ENCODE measurements around the gene CTBP2.
"Not testable (repeated sequence)": the region's sequence is repeated elsewhere in the genome, so short reads cannot be mapped to it uniquely, and the experiment has no call there.

Gene CTBP2

DNA sequence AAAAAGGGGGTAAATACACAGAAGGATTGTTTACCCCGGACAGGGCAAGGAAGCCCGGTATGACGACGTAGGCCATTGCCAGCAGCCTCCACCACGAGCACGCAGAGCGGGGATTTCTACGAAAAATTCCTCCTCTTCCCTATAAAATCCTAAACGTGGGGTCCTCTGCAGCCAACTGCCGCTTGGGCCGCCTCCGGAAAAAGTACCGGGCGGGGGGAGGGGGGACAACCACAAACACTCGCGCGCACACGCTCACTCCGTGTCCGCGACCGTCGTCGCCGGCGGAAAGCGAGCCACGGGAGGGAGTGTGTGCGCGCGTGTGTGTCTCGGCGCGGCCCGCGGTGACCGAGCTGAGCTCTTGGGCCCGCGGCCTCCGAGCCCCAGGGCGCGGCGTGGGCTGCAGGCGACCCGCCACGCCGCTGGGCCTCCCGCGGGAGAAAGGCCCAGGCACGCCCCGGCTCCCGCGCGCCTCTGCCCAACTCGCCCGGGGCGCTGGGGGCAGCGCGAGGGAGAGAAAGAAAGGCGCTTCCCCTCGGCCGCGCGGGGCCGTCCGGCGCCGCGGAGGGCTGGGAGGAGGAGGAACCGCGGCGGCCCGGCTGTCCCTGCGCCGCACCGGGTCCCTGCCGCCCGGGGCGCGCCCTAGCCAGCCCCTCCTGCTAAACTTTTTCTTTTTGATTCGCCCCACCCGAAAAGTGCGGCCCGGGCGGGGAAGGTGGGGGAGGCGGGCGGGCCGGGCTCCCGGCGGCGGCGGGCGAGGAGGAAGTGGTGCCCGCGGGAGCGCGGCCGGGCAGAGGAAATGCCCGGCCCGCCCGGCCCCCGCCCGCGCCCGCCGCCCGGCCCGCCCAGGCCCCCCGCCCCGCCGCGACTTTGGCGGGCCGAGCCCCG lies 1.5 kb downstream of the CTBP2 start:
- DNase-seq, result peak; percentile 58

DNA sequence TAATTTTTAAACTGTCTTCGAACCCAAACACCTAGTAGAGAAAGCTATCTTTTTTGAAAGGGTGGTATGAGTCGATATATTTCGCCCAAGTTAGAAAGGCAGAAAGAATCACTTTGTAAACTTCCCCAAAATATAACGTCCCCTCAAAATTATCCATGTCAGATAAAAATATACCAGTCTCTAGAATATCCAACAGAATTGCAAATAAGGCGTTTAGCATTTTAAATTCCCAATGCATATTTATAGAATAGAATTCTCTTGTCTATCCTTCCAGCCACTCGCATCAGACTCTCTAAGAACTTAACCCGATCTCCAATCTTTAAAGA lies 2.1 kb downstream of the CTBP2 start:
- DNase-seq, result no peak

DNA sequence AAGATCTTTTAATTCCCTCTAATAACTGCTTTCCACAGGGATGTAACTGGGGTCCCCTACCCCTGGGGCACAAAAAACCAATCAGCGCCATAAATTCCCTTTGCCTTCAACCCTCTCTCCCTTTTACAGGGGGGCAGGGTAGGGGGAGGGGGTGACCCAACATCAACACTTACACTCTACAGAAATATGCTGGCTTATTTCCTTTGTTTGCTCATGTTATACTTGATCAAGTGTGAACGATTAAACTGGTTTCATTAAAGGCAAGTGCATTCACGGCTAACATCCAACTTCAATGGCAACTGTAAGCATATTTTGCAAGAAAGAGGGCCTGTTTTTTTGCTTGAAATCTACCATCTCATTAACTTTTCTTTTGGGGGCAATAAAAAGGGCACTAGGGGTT lies 2.9 kb downstream of the CTBP2 start:
- no peak for DNase-seq

DNA sequence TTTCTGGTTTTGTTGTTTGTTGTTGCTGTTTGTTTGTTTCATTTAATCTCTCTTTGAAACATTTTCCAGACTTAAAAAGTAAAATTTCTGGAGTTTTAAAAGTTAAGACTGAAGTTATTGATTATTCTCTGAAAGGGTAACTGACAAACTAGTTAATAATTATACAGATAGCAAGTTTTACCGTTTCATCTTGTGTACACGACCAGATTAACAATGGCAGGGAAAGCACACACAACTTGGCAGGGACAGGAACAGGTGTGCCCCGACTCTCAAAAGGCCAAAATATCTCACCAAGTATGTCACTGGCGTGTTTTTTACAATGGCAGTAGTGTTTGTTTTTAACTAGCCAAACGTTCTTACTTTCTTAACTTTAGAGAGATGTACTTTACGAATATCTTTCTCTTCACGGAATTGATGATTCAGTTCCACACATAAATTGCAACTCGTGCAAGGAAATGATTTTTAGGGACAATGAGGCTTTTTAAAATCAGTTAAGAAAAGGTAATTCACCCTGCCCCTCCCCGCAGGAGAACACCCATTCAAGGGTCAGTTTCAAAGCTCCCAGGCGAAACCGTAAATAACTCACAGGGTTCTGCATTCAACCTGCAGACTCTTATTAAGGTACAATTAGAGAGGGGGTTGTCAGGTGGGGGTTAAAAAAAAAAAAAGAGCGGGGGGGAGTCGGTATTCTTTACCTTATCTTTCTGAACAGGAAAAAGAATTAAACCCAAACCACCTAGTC lies 3.5 kb downstream of the CTBP2 start:
- DNase-seq, result no peak

DNA sequence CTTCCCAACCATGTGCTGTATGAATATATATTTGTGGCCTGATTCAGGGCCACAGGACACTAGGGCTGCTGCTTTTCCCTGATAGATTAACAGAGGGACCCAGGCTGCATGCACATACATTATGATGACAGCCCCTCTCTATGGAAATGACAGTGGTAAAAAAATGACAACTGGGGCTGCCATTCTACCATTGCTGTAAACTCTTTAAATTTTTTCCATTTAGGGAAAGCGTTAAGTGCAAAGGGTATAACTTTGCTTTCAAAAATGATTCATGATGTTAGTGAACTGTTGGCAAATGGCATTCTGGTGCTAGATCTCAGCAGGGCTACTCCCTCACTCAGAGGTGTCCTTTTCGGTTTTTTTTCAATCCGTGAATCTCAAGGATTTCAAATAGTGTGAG lies 4.2 kb downstream of the CTBP2 start:
- no peak for DNase-seq

DNA sequence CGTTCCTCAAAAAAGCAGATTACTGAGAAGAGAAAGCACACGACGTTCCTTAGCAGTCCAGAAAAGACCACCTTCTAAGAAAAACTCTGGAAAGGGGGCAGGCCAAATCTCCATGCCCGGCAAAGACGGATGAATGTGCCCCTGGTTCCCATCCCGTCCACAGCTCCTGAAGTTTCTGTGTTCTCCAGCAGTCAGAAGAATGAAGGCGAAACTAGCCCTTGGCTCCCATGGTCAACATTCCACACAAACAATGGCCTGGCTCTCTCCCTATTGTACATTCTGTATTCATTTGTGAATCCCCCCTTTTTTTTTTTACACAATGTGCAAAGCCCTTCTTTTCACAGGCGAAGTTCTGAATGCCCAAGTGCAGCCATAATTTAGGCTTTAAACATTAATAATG lies 5.3 kb downstream of the CTBP2 start:
- DNase-seq, result no peak

DNA sequence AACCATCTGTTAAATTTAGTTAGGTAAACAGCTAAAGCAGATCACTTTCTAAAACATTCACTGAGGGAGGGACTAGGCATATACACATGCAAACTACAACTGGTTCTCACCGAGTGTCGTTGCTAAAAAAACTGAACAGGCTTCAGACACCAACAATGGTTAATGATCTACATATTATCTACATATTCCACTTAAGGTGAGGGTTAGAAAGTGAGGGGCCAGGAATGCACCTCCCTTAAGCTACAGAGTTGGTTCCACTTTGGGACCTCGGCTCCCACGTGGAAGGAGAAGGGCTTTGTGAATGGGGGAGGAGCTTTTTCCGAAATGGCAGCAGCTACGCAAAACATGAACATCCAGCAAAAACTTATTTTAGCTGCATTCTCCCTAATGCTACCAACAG lies 5.8 kb downstream of the CTBP2 start:
- DNase-seq, result no peak

DNA sequence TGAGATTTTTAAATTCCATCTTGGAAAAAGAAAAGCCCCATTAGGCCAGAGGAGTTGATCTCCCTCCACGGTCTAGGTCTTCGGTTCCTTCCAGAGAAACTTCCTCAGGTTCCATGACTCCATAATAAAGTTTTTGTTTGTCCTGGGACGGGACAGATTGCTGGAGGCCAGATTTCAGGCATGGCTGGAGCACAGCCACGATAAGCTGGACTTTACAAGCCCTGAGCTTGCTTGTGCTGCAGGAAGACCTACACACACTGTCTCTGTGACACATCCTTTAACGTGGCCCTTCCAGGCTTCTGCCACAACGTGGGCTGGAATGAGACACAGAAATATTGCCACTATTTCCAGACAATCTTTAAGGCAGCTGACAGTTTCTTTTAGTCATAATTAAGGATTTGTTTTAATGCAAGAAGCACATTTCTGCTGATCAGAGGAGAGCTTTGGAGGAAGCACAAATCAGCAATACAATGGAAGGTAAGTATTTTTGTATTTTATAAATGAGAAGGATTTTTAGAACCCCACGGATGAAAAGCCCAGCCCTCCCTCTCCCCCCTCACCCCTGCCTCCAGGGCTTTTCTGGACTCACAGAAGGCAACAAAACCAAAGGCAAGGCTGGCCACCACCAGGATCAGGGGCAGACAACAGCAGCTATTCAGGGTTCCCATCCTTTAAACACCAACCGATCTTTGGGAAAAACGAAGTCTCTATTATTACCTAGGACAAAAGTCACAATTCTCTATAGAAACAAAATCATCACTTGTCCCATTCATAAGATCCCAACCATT lies 6.5 kb downstream of the CTBP2 start:
- peak; percentile 22 for DNase-seq

DNA sequence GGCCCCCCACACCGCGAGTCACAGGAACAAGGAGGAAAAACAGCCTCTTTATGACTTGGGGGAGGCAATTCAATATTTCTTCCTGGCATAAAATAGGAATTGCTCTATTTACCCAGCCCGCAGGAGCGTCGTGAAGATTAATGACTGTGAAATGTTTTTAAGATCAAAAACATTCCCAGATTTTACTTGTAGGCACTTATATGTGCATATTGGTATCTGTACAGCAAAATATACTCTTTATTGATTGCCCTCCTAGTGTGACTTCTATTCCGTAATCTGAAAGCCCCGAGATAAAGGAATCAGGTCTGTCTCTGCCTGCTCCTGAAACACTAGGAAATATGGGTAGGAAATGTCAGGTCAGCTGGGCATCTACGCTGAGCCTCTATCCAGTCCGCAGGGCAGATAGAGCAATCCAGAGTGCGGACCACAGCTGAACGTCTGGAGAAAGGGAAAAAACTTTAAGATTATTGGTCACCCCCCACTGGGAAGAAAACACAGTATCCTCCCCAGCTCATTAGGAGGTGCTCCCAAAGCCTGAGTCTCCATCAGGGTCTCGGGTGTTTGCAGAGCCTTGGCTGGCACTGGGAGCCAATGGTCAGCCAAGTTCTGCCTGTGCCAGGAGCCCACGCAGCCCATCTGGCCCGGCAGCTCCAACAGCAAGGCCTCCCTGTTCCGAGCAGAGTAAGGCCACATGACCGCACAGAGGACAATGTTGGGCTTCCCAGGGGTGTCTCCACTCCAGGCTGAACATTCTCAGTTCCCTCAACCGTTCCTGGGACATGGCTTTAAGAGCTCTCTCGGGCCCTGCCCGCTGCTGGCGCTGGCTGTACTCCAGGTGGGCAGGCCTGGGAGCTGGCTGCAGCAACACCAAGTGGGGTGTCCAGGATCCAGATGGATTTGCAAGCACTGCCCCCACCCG lies 7.7 kb downstream of the CTBP2 start:
- DNase-seq, result no peak

DNA sequence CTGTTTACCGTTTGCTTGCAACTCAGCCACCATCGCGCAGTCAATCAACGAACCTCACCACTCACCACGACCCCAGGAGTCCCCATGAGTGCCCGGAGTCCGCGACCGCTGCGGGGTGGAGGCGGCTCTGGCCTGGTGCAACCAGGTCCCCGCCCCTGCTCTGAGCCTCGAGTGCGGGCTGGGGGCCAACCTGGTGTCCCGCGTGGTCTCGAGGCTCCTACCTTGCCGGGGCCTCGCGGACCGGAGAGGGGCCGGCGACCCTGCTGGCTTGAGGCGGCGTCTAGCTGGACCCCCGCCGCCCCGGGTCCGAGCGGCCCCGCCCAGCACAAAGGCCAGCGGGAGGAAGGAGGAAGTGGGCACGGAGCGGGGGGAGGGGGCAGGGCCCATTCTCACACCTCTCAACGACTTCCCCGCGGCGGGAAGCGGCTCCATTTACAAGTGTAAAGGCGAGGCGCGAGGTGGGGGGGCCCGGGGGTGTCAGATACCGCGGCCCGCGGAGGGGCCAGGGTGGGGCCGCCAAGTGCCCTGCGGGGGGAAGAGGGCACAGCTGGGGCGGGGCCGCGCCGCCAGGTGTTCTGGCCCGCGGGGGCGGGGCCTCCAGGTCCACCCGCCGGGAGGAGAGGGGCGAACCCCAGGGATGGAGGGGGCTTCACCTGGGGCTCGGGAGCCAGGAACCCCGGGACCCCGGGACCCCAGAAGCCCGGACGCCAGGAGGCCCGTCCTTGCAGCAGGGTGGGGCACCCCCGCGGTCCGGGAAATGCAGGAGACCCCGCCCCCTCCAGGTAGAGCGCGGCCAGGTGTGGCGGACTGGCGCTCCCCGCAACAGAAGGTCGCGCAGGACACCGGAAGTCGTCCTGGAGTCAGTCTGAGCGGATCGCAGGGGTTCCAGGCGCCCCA lies 8.6 kb downstream of the CTBP2 start:
- DNase-seq, result no peak

DNA sequence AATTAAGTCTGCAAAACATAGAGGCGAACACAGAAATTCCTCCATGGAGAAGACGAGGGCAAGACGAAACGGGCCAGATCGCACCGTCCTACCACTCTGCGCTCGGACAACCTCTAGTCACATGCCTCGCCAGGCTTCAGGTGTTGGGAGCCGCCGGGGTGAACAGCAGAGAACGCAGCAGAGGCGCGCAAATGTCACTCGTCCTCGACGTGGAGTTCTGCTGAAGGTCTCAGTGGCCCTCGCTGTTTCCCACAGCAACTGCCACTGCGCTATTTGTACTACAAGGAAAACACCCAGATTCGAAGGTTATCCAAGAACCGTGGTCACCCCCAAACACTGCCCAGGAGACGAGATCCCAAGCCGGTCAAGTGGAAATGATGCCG lies 9.2 kb downstream of the CTBP2 start:
- no peak for DNase-seq

DNA sequence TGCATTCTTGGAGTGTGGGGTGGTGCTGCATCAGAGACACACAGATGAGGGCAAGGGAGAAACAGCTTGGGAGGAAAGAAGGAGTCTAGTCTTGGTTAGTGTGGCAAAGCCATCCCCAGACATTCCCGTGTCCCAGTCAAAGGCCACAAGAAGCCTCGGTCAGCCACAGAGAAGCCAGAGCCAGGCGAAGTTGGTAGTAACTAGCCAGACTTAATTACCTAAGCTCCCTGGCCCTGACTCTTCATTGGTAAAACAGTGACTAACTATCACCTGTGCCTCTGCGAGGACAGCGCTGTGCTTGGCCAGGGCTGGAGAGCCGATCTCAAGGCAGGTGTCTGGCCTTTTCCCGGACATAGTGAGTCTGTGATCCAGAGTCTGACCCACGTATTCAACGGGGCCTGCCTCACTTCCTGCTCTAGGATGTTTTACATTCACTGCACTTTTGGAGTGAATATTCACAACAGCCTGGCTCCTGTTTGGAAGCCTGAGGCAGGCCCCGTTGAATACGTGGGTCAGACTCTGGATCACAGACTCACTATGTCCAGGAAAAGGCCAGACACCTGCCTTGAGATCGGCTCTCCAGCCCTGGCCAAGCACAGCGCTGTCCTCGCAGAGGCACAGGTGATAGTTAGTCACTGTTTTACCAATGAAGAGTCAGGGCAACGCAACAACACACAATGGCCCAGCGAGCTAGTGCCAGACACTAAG lies 9.8 kb downstream of the CTBP2 start:
- DNase-seq, result not testable (repeated sequence)

DNA sequence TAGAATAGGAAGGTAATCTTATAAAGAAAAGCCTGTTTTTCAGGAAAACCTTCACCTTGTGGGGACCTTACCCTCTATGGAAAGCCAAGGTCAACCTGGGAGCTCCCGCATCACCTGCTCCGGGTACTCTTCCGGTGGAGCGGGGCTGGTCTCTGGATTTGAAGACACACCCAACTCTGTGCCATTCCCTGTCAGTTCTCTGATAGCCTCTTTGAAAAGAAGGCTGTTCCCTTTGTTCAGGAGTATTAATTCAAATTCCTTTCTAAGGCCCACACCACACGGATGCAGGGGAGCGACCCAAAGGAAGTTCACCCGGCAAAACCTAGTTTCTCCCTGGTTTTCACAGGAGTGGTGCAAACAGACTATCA lies 10.7 kb downstream of the CTBP2 start:
- no peak for DNase-seq

DNA sequence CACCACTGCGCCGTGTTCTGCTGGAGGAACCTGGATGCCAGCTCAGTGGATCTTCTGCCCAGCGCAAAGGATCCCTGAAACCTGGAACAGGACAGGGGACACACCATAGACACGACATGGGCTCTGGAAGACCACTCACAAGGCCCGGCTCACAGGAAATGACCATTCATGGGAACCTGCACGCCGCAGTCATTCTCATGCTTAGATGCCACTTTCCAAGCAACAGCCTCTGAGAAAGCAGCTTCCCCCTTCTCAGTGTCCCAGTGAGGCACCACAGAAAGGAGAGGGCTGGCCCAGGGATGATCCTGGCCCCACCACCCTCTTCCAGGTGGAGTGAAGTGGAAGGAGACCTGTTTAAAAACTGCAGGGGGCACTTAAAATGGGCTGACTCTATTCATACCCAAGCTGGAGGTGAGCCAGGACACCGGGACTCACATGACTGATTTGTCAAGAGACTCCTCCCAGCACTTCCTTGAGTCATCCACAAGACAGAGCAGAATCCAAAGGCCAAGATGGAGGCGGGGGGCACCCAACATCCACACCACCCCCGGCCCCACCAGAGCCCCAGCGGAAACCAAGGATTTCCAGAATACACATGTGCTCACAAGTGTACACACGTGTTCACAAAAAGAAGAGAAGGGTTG lies 11.2 kb downstream of the CTBP2 start:
- peak; percentile 61 for DNase-seq

DNA sequence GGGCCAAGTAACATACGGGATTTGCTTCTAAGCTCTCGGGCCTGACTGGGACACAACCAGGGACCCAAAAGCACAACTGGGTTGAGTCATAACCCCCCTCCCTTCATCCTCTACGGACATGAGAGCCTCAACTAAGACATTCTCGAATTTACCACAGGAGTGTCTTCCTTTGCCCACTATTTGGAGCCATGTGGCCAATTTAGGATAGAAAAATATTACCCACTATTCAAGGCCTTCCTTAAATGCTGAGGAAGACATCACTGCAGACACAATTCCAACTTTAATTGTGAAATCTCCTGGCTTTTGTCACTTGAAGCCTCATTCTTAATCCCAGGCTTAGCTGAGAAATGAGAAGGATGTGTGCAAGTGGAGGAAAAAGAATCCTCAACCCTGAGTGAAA lies 11.8 kb downstream of the CTBP2 start:
- DNase-seq, result no peak

DNA sequence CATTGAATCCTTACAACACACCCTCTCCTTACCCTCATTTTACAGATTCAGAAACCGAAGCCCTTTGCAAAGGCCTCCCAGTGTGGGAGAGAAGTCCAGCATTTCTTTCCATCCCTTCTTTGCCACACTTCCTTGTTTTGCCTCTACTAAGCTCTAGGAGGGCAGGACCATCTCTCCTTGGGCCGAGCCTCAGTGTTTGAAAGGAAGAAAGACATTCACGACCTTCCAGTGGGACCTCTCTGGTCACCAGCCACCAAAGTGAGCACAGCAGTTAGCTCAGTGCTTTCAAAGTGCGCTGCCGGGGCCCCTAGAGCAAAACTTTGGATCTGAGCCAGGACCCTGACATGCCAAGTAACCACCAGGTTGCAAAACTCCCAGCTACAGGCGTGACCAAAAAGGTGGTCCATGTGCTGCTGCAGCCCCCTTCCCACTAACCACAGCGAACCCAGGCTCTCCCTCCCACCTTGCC lies 12.4 kb downstream of the CTBP2 start:
- no peak for DNase-seq

DNA sequence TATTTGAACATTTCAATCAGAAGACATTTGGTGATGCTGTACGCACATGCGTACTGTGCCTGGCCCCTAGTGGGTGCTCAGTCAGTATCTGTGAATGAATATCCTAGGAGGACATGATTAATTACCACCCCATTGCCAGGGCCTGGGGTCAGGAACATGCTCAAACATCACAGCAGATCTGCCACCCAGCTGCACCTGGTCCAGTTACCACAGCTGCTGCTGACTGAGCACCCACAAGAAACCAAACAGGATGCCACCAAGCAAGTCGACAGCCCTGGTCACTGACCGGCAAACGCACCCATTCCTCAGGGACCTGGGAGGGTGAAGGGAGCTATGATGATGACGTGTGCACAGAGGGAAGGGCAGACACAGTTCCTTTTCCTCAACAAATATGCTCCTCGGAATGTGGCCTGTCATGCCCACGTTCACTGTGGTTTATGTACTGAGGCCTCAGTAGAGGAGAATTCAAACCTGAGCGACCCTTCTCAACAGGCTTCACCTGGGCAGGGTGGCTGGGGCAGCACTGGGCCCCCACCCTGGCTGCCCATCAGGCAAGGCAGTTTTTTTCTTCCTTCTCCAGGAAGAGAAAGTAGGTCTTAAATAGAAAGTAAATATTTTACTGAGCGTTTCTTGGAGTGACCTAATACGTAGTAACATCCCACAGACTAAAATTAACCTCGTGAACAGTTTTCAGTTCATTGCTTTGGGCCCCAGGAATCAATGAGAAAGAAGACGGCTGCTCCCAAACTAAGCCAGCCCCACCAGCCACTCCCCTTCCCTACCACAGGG lies 13.4 kb downstream of the CTBP2 start:
- peak; percentile 26 for DNase-seq

DNA sequence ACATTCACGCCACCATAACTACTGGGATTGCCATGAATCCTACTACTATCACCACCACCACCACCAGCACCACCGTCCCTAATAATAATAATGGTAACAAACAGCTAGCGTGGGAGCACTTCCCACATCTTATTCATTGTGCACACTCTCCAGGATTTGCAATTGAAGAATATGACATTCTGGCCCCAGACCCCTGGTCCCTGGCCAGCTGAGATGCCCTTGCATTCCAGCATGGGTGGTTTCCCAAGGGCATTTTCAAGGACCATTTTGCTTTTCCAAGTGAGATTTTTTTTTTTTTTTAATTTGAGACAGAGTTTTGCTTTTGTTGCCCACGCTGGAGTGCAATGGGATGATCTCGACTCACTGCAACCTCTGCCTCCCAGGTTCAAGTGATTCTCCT lies 14.7 kb downstream of the CTBP2 start:
- DNase-seq, result no peak
